ENCODE results near the gene GPSM3.
"Not testable (repeated sequence)": the region's sequence is repeated elsewhere in the genome, so short reads cannot be mapped to it uniquely, and the experiment has no call there.

GPSM3 gene

GRCh38 chr6:32192608-32193039 is at the start of gene GPSM3:
Gene GPSM3, minus strand, starts transcription at chr6:32192643. Its CDS starts 130 bp downstream, at chr6:32192513.
- DNase-seq = peak; percentile 71

DNA sequence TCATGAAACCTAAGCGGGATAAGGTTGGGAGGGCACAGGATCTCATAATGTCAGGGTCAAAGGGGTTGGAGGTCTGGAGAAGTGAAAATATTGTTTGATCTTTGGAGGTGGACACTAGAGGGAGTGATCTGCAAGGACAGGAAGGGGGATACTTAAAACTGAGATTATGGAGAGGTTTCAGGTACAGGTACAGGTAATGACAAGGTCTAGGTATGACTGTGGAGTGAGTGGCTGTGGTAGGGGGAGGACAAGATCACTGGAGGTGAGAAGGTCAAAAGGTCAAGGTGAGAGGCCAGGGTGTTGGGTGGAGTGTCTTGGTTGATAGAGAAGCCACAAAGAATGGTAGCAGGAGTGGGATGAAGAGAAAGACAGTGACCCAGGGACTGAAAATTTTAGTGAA is 48.2 kb upstream of the GPSM3 start:
- no peak for DNase-seq

GRCh38 chr6:32239462-32239861 is 47.0 kb upstream of the GPSM3 start:
- DNase-seq = no peak

- no peak for DNase-seq
These were observed 42.5 kb upstream of the GPSM3 start for GRCh38 chr6:32234934-32235333.

- no peak for DNase-seq
These were observed 34.0 kb upstream of the GPSM3 start for GRCh38 chr6:32226434-32226833.

- DNase-seq = no peak
These were observed 32.3 kb upstream of the GPSM3 start for GRCh38 chr6:32224696-32225095.

DNA sequence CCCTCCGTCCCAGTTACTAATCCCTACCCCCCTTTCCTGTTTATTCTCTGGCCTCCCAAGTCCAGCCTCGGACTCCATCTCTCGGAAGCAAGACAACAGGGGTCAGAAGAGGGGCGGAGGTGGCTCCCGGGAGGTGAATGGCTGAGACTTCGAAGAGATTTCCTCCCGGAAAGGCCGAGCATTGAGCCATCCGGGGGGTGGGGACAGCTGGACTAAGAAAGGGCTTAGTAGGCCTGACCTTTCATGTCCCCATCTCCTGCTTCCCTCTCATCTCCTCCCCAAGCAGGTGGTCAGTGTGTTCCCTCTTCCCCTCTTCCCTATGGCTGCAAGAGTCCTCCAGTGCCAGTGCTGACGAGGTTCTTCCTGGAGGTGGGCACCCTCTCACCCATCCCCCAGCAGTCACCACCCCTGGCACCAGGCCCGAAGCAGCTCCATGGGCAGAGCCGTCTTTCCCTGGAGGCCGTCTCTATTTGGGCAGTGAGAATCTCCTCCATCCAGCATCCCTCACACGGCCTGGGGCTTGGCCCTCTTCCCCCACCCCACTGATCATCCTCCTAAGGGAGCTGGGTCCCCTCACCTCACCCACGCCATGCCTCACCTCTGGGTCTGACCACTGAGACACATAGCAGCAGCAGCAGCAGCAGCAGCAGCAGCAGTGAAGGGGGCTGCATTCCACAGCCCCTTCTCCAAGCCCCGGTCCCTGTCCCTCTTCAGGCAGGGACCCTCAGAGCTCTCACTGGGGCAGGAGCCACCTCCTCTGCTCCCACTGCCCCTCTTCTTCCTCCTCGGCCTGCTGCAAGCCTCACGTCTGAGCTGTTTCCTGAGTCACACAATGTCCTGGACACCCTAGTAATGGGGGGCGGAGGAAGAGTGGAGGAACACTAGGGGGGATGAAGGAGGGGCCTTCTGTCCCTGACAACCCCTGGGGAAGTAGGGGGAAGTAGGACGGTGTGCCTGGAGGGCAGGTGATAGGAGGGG is 31.1 kb upstream of the GPSM3 start, which contains the start of gene NOTCH4:
NOTCH4 (minus strand) TSS at position 810 of the 978 bp plus-strand sequence; CDS start at position 671, 139 bp downstream.
- DNase-seq = no peak

GRCh38 chr6:32222333-32223230 is 30.1 kb upstream of the GPSM3 start:
- no peak for DNase-seq

DNA sequence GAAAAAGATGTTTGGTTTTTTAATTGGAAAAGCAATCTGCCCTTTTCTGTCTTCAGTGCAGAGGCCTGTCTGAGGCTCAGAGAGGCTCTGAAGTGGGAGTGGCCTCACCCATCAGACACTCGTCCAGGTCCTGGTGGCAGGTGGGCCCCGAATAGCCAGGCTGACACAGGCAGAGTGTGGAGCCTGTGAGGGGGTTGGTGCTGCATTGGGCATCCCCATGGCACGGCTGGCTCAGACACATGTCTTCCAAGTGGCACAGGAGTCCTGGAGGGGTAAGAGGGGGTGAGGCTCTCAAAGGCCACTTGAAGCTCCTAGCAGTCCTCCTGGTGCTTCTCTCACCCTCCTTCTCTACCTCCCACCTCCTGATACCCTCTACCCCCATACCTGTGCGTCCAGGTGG is 27.6 kb upstream of the GPSM3 start:
- DNase-seq = no peak

DNA sequence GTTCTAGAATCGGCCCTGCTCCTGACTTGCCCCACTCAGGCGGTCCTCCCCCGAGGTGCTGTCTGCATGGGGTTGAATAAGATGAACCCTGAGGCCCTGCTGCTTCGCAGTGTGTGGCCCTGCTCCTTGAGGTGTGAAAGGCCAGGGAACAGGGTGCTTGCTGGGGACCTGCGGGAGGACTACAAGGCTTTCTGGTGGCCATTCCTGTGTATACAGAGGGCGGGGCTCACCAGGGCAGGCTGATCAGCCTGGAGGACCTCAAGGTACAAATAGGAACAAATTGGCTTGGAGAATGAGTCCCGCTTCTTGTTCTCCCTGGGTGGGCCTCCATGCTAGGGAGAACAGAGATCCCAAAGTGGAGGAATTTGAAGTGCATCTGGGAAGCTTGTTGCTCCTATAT is 25.7 kb upstream of the GPSM3 start:
- DNase-seq = no peak

DNA sequence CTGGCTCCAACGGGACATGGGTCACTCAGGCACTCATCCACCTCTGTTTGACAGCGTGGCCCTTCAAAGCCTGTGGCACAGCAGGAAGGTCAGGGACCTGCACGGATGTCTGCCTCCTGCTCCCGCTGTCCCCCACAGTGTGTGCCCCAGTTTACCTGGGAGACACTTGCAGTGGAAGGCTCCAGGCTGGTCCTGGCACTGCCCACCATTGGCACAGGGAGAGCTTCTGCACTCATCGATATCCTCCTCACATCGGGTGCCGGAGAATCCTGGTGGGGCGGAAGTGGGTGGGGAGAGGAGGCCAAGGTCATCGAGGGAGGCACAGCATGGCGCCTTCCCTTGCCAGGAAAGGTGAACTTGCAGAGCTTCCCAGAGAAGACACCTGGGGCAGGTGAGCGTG is 24.6 kb upstream of the GPSM3 start:
- DNase-seq = no peak

GRCh38 chr6:32216285-32216684 is 23.8 kb upstream of the GPSM3 start:
- DNase-seq = no peak

DNA sequence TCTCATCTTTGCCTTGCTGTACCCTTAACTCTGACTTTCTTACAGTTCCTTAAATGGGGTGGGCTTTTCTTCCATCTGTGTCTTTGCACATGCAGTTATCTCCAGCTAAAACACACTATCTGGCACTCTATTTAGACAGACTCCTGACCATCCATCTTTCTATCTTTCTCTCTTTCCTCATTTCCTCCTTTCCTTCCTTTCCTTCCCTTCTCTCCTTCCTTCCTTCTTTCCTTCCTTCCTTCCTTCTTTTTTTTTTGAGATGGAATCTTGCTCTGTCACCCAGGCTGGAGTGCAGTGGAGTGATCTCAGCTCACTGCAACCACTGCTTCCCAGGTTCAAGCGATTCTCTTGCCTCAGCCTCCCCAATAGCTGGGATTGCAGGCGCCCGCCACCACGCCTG is 23.2 kb upstream of the GPSM3 start:
- no peak for DNase-seq

DNA sequence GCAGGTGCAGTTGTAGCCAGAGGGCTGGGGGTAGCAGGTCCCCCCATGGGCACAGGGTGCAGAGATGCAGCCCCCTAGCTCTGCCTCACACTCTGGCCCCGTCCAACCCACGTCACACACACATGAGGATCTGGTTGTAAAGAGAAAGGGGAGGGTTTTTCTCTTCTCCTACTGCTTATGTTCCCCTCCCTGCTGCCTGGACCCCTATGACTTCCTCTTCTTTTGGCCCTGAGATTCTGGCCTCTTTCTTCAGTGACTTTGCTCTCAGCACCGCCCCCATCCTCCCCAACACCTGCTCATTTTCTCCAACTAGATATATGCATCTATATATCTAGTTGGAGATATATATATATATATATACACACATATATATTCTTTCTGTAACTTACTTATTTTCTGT is 21.7 kb upstream of the GPSM3 start:
- DNase-seq = no peak

DNA sequence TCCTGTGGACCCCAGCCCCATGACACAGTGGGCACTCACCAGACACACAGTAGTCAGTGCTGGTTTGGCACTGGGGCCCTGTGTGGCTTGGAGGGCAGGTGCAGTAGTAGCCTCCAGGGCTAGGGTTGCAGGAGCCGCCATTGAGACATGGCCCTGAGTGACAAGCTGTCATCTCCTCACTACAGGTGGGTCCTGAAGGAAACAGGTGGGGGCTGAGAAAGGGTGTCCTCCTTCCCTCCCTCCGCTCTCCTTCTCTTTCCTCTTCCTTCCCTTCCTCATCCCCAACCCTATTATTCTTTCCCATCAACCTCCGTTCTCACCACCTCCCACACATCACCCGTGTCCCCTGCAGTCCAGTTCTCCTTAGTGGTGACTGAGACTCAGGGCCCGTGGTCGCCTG is 21.2 kb upstream of the GPSM3 start:
- no peak for DNase-seq

DNA sequence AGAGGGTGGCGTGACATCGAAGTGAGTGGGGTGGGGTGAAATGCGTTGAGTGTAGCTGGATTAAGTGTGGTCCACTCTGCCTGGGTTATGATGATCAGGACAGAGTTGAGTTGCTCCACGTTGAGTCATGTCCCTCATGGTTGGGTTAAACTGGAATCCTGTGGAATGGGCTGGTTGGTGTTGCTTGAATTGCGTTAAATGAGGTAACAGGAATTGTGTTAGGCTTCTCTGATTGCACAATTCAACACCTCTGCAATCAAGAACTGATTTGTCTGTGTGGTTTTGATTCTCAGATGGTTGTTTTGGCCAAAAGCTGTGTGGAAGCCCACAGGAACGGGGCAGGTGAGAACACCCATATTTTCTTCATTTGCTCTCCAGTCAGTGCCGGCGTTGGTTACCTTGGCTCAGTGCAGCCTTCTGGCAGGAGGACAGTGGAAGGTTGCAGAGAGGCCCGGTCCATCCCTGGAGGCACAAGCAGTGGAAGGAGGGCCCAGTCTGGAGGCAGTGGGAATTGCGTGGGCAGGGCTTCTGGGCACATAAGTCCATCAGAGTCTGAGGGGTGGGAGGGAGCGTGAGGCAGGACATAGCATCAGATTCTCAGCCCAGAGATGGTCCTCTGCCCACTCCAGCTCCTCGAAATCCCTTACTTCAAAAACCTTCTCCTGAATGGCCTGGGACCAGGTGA is 19.8 kb upstream of the GPSM3 start:
- no peak for DNase-seq

DNA sequence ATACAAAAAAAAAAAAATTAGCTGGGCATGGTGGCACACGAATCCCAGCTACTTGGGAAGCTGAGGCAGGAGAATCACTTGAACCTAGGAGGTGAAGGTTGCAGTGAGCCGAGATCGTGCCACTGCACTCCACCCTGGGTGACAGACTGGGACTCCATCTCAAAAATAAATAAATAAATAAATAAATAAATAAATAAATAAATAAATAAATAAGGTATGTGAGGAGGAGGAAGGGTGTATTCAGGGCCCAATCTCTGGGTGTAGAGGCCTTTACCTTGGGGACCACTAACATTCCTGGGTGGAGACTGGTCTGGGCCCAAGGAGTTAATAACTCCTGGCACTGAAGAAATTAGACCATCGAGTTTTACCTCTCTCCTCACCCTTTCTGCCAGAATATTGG is 19.0 kb upstream of the GPSM3 start:
- not testable (repeated sequence) for DNase-seq

- no peak for DNase-seq
These were observed 17.8 kb upstream of the GPSM3 start for GRCh38 chr6:32210191-32210601.

DNA sequence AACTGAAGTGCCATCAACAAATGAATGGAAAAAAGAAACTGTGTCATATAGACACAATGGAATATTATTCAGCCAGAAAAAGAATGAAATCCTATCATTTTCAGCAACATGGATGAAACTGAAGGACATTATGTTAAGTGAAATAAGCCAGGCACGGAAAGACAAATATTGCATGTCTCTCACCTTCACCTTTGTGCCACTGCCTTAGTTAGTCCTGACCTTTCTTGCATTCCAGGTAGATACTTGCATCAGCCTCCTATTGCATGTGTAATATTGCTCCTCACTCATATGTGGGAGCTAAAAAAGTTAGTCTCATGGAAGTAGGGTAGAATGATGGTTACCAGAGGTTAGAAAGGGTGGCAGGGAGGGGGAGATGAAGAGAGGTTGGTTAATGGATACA is 16.6 kb upstream of the GPSM3 start:
- DNase-seq = no peak

GRCh38 chr6:32204268-32204715 is 11.8 kb upstream of the GPSM3 start:
- no peak for DNase-seq

- DNase-seq = no peak
These were observed 11.2 kb upstream of the GPSM3 start for GRCh38 chr6:32203426-32204267.

DNA sequence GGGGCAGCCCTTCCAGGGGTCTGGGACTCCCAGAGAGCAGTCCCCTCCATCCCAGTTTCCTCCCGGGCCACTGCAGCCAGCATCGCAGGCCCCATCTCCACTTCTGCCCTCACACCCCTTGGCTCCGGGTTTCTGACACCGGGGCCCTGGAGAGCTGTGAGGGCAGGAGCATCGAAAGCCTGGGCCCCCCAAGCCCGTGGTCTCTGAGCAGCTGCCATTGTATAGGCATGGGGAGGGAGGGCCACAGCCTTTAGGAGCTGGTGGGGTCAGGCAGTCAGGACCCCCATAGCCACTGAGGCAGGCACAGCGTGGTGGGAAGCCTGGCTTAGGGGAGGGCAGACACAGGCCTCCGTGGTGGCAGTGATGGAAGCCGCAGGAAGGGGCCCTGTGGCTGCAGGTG is 9.7 kb upstream of the GPSM3 start:
- DNase-seq = no peak

Measured in stimulated activated CD4-positive, alpha-beta T cell treated with anti-CD3 and anti-CD28 coated beads, Interleukin-15, amount 100 ng/mL, for 24 hours (primary cell).